COLO829 (cell line): ENCODE data around the gene PTPRF.
"Not testable (repeated sequence)": the region's sequence is repeated elsewhere in the genome, so short reads cannot be mapped to it uniquely, and the experiment has no call there.

ENCODE experiments used
- DNase-seq: peaks from one replicate; pipeline ENCODE4 v3.0.0; 2012; ENCODE audit warnings: low spot score

The PTPRF gene

GRCh38 chr1:43538143-43538487 lies 7.4 kb downstream of the PTPRF start:
- DNase-seq = no peak

GRCh38 chr1:43538969-43539368 lies 8.3 kb downstream of the PTPRF start:
- no peak for DNase-seq

GRCh38 chr1:43539726-43540434 lies 9.2 kb downstream of the PTPRF start:
- no peak for DNase-seq

GRCh38 chr1:43540653-43541071 lies 10.0 kb downstream of the PTPRF start:
- DNase-seq = no peak

GRCh38 chr1:43541141-43541540 lies 10.5 kb downstream of the PTPRF start:
- no peak for DNase-seq

- DNase-seq = no peak
These were observed 11.2 kb downstream of the PTPRF start for GRCh38 chr1:43541721-43542401.

- DNase-seq = no peak
These were observed 12.1 kb downstream of the PTPRF start for GRCh38 chr1:43542527-43543458.

- no peak for DNase-seq
These were observed 12.9 kb downstream of the PTPRF start for GRCh38 chr1:43543567-43543966.

- DNase-seq = no peak
These were observed 14.6 kb downstream of the PTPRF start for GRCh38 chr1:43545339-43545694.

- DNase-seq = peak; percentile 60
These were observed 15.2 kb downstream of the PTPRF start for GRCh38 chr1:43545695-43546387.

GRCh38 chr1:43546388-43547100 lies 15.9 kb downstream of the PTPRF start:
- no peak for DNase-seq

GRCh38 chr1:43547538-43548072 lies 16.9 kb downstream of the PTPRF start:
- DNase-seq = no peak

GRCh38 chr1:43548285-43549271 lies 17.9 kb downstream of the PTPRF start:
- no peak for DNase-seq

- DNase-seq = not testable (repeated sequence)
These were observed 18.7 kb downstream of the PTPRF start for GRCh38 chr1:43549394-43549793.

GRCh38 chr1:43549921-43550597 lies 19.4 kb downstream of the PTPRF start:
- no peak for DNase-seq

- no peak for DNase-seq
These were observed 20.0 kb downstream of the PTPRF start for GRCh38 chr1:43550598-43551246.

GRCh38 chr1:43551396-43551888 lies 20.8 kb downstream of the PTPRF start:
- DNase-seq = no peak

GRCh38 chr1:43552059-43552742 lies 21.5 kb downstream of the PTPRF start:
- no peak for DNase-seq
